Spinal cord (tissue), 10 donors: ENCODE measurements around the gene TMIGD2. TPM values are rescaled to one million over a fixed set of nuclear protein-coding genes. Genes with fewer than 3 reads are reported as not detected.

ENCODE experiments used
- DNase-seq, 6 donors: peaks; one replicate each; pipeline versions ENCODE4 v3.0.0 to v3.0.0-alpha.2; 2013 to 2015; ENCODE audit warnings: low spot score in 6 of 6, low read depth in 4 of 6
- H3K27ac ChIP-seq: one replicate; pipeline ENCODE4 v1.5.1; 2013; ENCODE audit warnings: low read depth, low read length, control low read depth
- H3K27me3 ChIP-seq: one replicate; pipeline ENCODE4 v1.6.1; 2013; ENCODE audit warnings: low read length; ENCODE audit not compliant: control insufficient read depth, insufficient read depth
- H3K36me3 ChIP-seq: one replicate; pipeline ENCODE4 v1.6.1; 2013; ENCODE audit warnings: low read length; ENCODE audit not compliant: control insufficient read depth, insufficient read depth
- H3K4me1 ChIP-seq: one replicate; pipeline ENCODE4 v1.6.1; 2013; ENCODE audit warnings: low read length; ENCODE audit not compliant: control insufficient read depth, insufficient read depth
- H3K4me3 ChIP-seq: one replicate; pipeline ENCODE4 v1.5.1; 2013; ENCODE audit warnings: low read depth, low read length, control low read depth
- H3K9me3 ChIP-seq: one replicate; pipeline ENCODE4 v1.6.1; 2013; ENCODE audit warnings: low read length; ENCODE audit not compliant: control insufficient read depth, insufficient read depth
- WGBS: methylation state at CpG from one replicate; pipeline ENCODE4 v1.1.5; 2013; ENCODE audit warnings: missing lambda C conversion rate; ENCODE audit not compliant: insufficient coverage; 5-methylcytosine and 5-hydroxymethylcytosine counted together
- polyA plus RNA-seq, 2 donors: library from polyadenylated mRNA; unstranded; fragments of 120-200 nt; gene quantifications; one replicate each; pipeline ENCODE4 v1.2.1, GENCODE V29; 2013; ENCODE audit not compliant: insufficient read length in 2 of 2
- total RNA-seq, 2 donors: library from RNA; depleted of rRNA in 1 of 2; stranded (reverse); fragments of 120-200 nt in 1 of 2; fragments of >200 nt in 1 of 2; gene quantifications; one replicate each; pipeline versions ENCODE4 v1.2.3 to v1.2.4, GENCODE V29; 2013 to 2014
- donor health status: healthy.

Gene TMIGD2
- total and polyA plus RNA-seq, 4 donors, result 0.79 to 1.6 (median 1.0) TPM

DNA sequence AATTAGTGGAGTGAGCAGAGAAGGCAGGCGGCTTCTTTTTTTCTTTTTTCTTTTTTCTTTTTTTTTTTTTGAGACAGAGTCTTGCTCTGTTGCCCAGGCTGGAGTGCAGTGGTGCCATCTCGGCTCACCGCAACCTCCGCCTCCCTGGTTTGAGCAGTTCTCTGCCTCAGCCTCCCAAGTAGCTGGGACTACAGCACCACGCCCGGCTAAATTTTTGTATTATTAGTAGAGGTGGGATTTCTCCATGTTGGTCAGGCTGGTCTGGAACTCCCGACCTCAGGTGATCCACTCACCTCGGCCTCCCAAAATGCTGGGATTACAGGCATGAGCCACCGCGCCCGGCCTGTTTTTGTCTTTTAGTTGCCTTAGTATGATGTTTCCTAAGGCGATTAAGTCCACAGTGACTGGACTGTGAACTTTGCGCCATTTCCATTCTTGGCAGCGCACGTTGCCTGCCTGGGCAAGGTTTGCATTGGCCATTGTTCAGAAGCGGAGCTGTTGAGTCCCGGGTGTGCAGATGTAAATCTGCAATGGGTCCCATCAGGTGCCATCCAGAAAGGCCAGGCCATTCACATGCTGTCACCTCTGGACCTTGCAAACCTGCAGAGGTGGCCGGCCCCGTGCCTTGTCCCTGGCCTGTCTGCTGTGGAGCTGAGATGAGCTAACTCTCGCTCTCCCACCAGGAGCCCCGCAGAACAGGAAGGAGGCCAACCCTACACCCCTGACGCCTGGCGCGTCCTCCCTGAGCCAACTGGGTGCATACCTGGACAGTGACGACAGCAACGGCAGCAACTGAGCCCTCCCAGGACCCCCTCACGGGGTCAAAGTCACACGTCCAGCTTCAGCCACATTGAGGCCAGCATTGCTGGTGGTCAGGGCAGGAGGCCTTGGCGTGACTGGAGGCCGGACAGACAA is 34.0 kb downstream of the TMIGD2 start:
- peaks cover 4% of the 10 kb centered on the region for H3K4me1 ChIP-seq
- H3K36me3 ChIP-seq, result peaks cover 87% of the 10 kb centered on the region
- WGBS, result 92% methylated on average over 27 of the region's 30 CpGs
- no peak overlapping the region for H3K4me3 ChIP-seq
- DNase-seq, result no peak
- H3K27me3 ChIP-seq, result no peaks in the 10 kb centered on the region
- H3K9me3 ChIP-seq, result no peaks in the 10 kb centered on the region
- no peak overlapping the region for H3K27ac ChIP-seq

DNA sequence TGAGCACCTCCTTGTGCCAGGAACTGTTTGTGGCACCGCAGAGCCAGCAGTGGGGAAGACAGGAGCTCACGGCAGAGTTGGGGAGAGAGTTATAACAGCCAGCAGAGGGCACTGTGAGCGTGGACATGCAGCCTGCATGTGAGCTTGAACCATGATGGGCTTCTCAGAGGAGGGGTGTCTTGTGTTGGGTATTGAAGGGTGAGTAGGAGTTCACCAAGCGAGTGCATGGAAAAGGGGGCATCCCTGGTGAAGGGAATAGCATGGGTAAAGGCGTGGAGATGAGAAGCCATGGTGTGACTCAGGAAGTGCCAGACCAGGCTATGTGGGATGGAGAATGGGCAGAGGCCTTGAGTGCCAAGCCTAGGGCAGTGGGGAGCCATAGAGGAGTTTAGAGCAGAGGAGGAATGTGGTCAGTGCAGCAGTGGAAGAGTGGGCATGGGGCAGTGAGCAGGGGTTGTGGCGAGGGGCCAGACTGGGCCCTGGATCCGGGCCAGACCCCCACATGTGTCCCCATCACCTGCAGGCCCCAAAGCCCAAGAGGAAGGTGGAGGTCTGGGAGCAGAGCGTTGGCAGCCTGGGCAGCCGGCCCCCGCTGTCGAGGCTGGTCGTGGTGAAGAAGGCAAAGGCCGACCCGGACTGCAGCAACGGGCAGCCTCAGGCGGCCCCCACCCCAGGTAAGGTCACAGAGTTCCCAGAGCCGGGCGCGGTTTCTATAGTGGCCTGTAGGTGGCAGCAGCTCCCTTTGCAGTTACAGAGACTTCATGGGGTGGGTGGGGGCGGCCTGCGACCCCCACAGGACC is 34.9 kb downstream of the TMIGD2 start:
- peak in 2 of 6 donors; percentile 54 to 75 for DNase-seq
- no peak overlapping the region for H3K27ac ChIP-seq
- no peaks in the 10 kb centered on the region for H3K9me3 ChIP-seq
- no peak overlapping the region for H3K4me3 ChIP-seq
- 44% methylated on average over 19 of the region's 21 CpGs for WGBS
- peaks cover 87% of the 10 kb centered on the region for H3K36me3 ChIP-seq
- peaks cover 4% of the 10 kb centered on the region for H3K4me1 ChIP-seq
- H3K27me3 ChIP-seq, result no peaks in the 10 kb centered on the region

DNA sequence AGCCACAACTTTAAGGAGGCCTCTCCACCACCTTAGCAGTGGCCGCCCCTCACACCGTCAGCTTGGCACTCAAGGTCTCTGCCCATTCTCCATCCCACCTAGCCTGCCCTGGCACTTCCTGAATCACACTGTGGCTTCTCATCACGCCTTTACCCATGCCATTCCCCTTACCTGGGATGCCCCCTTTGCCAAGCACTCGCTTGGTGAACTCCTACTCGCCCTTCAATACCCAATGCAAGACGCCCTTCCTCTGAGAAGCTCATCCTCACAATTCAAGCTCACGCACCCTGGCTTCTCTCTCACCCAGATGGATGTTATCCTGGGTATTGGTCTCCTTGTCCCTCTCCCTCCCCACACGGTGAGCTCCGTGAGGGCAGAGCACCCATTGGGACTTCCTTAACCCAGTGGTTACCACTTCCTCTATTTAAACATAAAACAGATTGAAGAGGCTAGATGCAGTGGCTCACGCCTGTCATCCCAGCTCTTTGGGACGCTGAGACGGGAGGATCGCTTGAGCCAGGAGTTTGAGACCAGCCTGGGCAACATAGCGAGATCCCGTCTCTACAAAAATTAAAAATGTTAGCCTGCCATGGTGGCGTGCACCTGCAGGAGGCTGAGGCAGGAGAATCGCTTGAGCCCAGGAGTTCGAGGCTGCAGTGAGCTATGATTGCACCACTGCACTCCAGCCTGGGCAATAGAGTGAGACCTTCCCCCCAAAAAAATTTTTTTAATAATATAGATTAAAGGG is 35.8 kb downstream of the TMIGD2 start:
- no peaks in the 10 kb centered on the region for H3K9me3 ChIP-seq
- H3K4me1 ChIP-seq, result peaks cover 4% of the 10 kb centered on the region
- no peak overlapping the region for H3K27ac ChIP-seq
- H3K36me3 ChIP-seq, result peaks cover 88% of the 10 kb centered on the region
- no peaks in the 10 kb centered on the region for H3K27me3 ChIP-seq
- DNase-seq, result no peak
- no peak overlapping the region for H3K4me3 ChIP-seq
- 94% methylated on average over 11 of the region's 18 CpGs for WGBS

- H3K36me3 ChIP-seq, result peaks cover 91% of the 10 kb centered on the region
- H3K4me1 ChIP-seq, result peaks cover 4% of the 10 kb centered on the region
- no peak overlapping the region for H3K27ac ChIP-seq
- no peaks in the 10 kb centered on the region for H3K9me3 ChIP-seq
- WGBS, result 87% methylated on average over 3 of the region's 4 CpGs
- H3K4me3 ChIP-seq, result no peak overlapping the region
- H3K27me3 ChIP-seq, result no peaks in the 10 kb centered on the region
- DNase-seq, result no peak
Observed at GRCh38 chr19:4264812-4265211, 37.4 kb downstream of the TMIGD2 start.

GRCh38 chr19:4260613-4261191 is 41.5 kb downstream of the TMIGD2 start:
- no peaks in the 10 kb centered on the region for H3K4me1 ChIP-seq
- no peaks in the 10 kb centered on the region for H3K27me3 ChIP-seq
- no peak overlapping the region for H3K4me3 ChIP-seq
- no peak overlapping the region for H3K27ac ChIP-seq
- peaks cover 92% of the 10 kb centered on the region for H3K36me3 ChIP-seq
- no peaks in the 10 kb centered on the region for H3K9me3 ChIP-seq
- WGBS, result 100% methylated on average over 10 of the region's 11 CpGs
- no peak for DNase-seq

DNA sequence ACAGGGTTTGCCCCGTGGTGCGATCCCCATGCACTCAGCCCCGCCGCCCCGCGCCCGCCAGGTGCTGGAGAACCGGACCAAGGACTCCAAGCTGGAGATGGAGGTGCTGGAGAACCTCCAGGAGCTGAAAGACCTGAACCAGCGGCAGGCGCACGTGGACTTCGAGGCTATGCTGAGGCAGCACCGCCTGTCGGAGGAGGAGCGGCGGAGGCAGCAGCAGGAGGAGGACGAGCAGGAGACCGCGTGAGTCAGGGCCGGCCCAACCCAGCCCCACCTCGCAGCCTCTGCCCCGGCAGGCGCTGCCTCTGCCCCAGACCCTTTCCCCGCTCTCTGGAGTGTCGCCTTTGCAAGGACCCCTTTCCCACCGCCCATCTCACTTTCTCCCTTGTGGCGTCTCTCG is 44.0 kb downstream of the TMIGD2 start:
- DNase-seq, result no peak
- Histone ChIP-seq H3K27me3 (no peaks in the 10 kb centered on the region), H3K4me3 (no peak overlapping the region), H3K4me1 (no peaks in the 10 kb centered on the region), H3K9me3 (no peaks in the 10 kb centered on the region), H3K36me3 (peaks cover 94% of the 10 kb centered on the region), H3K27ac (no peak overlapping the region)
- 97% methylated on average over 27 of the region's 28 CpGs for WGBS

GRCh38 chr19:4257025-4257424 is 45.2 kb downstream of the TMIGD2 start:
- H3K4me1 ChIP-seq, result no peaks in the 10 kb centered on the region
- no CpG with 5 or more reads among the region's 6 CpGs for WGBS
- peaks cover 94% of the 10 kb centered on the region for H3K36me3 ChIP-seq
- no peak overlapping the region for H3K4me3 ChIP-seq
- H3K27ac ChIP-seq, result no peak overlapping the region
- H3K27me3 ChIP-seq, result no peaks in the 10 kb centered on the region
- H3K9me3 ChIP-seq, result no peaks in the 10 kb centered on the region
- DNase-seq, result no peak

DNA sequence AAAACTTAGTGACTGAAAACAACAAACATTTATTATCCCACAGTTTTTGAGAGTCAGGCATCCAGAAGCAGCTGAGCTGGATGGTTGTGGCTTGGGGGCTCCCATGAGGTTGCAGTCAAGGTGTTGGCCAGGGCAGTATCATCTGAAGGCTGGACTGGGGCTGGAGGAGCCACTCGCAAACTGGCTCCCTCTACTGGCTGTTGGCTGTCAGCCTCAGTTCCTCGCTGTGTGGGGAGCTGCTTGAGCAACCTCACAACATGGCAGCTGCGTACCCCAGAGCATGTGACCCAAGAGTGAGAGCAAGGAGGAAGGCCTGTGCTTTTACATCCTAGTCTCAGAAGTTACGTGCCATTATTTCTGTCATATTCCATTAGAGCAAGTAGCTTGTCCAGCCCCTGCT is 45.6 kb downstream of the TMIGD2 start:
- DNase-seq, result no peak
- Histone ChIP-seq H3K9me3 (no peaks in the 10 kb centered on the region), H3K4me1 (no peaks in the 10 kb centered on the region), H3K27me3 (no peaks in the 10 kb centered on the region), H3K4me3 (no peak overlapping the region), H3K27ac (no peak overlapping the region), H3K36me3 (peaks cover 94% of the 10 kb centered on the region)
- 100% methylated on average over 3 of the region's 4 CpGs for WGBS
